Measurements from ENCODE around the gene RAB26.
A peak's percentile ranks its signal among the peaks of the same experiment; 100 is the strongest.
"Not testable (repeated sequence)": the region's sequence is repeated elsewhere in the genome, so short reads cannot be mapped to it uniquely, and the experiment has no call there.

Gene RAB26, protein sequence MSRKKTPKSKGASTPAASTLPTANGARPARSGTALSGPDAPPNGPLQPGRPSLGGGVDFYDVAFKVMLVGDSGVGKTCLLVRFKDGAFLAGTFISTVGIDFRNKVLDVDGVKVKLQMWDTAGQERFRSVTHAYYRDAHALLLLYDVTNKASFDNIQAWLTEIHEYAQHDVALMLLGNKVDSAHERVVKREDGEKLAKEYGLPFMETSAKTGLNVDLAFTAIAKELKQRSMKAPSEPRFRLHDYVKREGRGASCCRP

DNA sequence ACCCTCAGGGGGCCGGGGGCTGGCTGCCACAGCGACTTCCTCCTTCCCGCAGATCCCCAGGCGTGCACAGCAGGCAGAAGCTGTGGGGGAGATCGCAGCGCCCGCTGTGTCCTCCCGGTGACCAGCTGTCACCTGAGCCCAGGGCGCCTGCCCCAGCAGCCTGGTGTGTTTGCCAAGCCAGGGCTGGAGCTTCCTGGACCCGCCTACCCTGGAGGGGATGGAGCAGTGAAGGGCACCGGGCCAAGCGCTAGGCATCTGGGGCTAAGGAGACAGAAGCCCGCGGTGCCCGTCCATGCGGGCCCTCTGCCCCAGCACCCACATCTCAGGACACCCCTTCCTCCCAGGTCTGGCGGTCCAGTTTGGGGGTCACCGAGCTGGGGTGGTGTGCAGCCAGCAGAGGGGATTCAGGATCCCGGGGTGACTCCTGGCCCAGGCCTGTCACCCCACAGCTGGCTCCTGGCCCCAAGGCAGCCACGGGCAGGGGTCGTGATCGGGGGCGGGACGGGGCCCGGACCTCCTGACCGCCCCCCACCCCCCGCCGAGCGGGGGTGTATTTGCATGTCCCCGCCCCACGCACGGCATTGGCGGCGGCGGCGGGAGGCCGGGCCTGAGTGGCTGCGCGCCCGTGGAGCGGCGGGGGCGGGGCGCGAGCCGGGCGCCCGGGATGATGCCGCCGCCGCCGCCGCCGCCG is at the start of gene RAB26:
Gene RAB26, plus strand, starts transcription at position 645 of the 691 bp plus-strand sequence. CDS start 159 bp downstream, outside the sequence.
- Histone ChIP-seq H2AFZ (ENCODE audit: low read length) (peak within 1 kb of the TSS; percentile 93), H4K20me1 (ENCODE audit: insufficient read depth, low read length) (peaks cover 27% of the 10 kb centered on the region), H3K27me3 (replicated peaks; ENCODE audit: insufficient read depth, low read length) (no peaks in the 10 kb centered on the region), H3K79me2 (ENCODE audit: low read length) (peaks cover 6% of the 10 kb centered on the region), H3K4me2 (ENCODE audit: low read depth, low read length) (peak within 1 kb of the TSS; percentile 99), H3K4me3 (ENCODE audit: low read length) (peak within 1 kb of the TSS; percentile 67), H3K36me3 (replicated peaks; ENCODE audit: insufficient read depth, low read length) (no peaks in the 10 kb centered on the region), H3K9me3 (replicated peaks; ENCODE audit: insufficient read depth, low read length) (no peaks in the 10 kb centered on the region), H3K4me1 (ENCODE audit: low read length) (peaks cover 19% of the 10 kb centered on the region), H3F3A (ENCODE audit: insufficient read depth, low read length) (peaks cover 53% of the 10 kb centered on the region), H3K27ac (ENCODE audit: low read length) (no peak within 1 kb of the TSS), H3K9ac (ENCODE audit: low read length) (peak within 1 kb of the TSS; percentile 60; the same call in 1 of the 2 replicates), H3K9me2 (replicated peaks; ENCODE audit: insufficient read depth, low read length) (no peaks in the 10 kb centered on the region)
- DNase-seq: peak; percentile 67
- TF ChIP-seq, protein P1, sequence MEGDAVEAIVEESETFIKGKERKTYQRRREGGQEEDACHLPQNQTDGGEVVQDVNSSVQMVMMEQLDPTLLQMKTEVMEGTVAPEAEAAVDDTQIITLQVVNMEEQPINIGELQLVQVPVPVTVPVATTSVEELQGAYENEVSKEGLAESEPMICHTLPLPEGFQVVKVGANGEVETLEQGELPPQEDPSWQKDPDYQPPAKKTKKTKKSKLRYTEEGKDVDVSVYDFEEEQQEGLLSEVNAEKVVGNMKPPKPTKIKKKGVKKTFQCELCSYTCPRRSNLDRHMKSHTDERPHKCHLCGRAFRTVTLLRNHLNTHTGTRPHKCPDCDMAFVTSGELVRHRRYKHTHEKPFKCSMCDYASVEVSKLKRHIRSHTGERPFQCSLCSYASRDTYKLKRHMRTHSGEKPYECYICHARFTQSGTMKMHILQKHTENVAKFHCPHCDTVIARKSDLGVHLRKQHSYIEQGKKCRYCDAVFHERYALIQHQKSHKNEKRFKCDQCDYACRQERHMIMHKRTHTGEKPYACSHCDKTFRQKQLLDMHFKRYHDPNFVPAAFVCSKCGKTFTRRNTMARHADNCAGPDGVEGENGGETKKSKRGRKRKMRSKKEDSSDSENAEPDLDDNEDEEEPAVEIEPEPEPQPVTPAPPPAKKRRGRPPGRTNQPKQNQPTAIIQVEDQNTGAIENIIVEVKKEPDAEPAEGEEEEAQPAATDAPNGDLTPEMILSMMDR (IDR thresholded peaks at IDR 0.05; ENCODE audit: low read length): no peak
- TF ChIP-seq EZH2phosphoT487 (IDR thresholded peaks at IDR 0.05; ENCODE audit: low read length): no peak
- no peak for TF ChIP-seq EZH2 (optimal IDR thresholded peaks at IDR 0.05; ENCODE audit: low read depth, low read length)

- not testable (repeated sequence) for H3K79me2 ChIP-seq (ENCODE audit: low read length); H3K27me3 ChIP-seq (replicated peaks; ENCODE audit: insufficient read depth, low read length); H3K4me2 ChIP-seq (ENCODE audit: low read depth, low read length); H2AFZ ChIP-seq (ENCODE audit: low read length); H3K4me1 ChIP-seq (ENCODE audit: low read length); H3K9me3 ChIP-seq (replicated peaks; ENCODE audit: insufficient read depth, low read length); H3K36me3 ChIP-seq (replicated peaks; ENCODE audit: insufficient read depth, low read length); H3F3A ChIP-seq (ENCODE audit: insufficient read depth, low read length); H3K9ac ChIP-seq (ENCODE audit: low read length); H3K4me3 ChIP-seq (ENCODE audit: low read length); H3K27ac ChIP-seq (ENCODE audit: low read length); DNase-seq; H4K20me1 ChIP-seq (ENCODE audit: insufficient read depth, low read length); H3K9me2 ChIP-seq (replicated peaks; ENCODE audit: insufficient read depth, low read length)
These were observed 46.8 kb upstream of the RAB26 start for GRCh38 chr16:2101581-2101980.

DNA sequence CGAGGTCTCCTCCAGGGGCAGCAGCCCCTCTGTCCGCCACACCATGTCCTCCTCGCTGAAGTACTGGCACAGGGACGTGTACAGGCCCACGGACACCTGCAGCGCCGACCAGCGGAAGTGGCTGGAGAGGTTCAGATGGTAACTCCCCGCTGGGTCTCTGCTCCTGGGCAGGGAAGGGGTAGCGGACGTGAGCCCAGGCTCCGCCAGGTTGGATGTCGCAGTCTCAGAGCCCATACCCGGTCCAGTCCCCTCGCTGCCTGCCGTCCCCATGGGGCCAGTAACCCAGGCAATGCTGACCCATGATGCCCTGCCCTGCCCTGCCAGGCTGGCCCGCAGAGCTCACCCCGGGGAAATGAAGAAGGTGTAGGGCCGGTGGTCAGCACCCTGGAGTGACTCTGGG is 46.0 kb upstream of the RAB26 start:
- Histone ChIP-seq H3K9me2 (replicated peaks; ENCODE audit: insufficient read depth, low read length) (no peaks in the 10 kb centered on the region), H2AFZ (ENCODE audit: low read length) (no peak overlapping the region), H3K9me3 (replicated peaks; ENCODE audit: insufficient read depth, low read length) (no peaks in the 10 kb centered on the region), H3K4me2 (ENCODE audit: low read depth, low read length) (no peak overlapping the region), H3K27me3 (replicated peaks; ENCODE audit: insufficient read depth, low read length) (no peaks in the 10 kb centered on the region), H3K79me2 (ENCODE audit: low read length) (no peaks in the 10 kb centered on the region), H3K27ac (ENCODE audit: low read length) (no peak overlapping the region), H3K4me1 (ENCODE audit: low read length) (no peaks in the 10 kb centered on the region), H3K9ac (ENCODE audit: low read length) (no peak overlapping the region), H3F3A (ENCODE audit: insufficient read depth, low read length) (no peaks in the 10 kb centered on the region), H4K20me1 (ENCODE audit: insufficient read depth, low read length) (no peaks in the 10 kb centered on the region), H3K36me3 (replicated peaks; ENCODE audit: insufficient read depth, low read length) (no peaks in the 10 kb centered on the region), H3K4me3 (ENCODE audit: low read length) (no peak overlapping the region)
- no peak for TF ChIP-seq EZH2phosphoT487 (IDR thresholded peaks at IDR 0.05; ENCODE audit: low read length)
- TF ChIP-seq, protein P1 (IDR thresholded peaks at IDR 0.05; ENCODE audit: low read length): no peak
- no peak for TF ChIP-seq EZH2 (optimal IDR thresholded peaks at IDR 0.05; ENCODE audit: low read depth, low read length)
- no peak for DNase-seq

DNA sequence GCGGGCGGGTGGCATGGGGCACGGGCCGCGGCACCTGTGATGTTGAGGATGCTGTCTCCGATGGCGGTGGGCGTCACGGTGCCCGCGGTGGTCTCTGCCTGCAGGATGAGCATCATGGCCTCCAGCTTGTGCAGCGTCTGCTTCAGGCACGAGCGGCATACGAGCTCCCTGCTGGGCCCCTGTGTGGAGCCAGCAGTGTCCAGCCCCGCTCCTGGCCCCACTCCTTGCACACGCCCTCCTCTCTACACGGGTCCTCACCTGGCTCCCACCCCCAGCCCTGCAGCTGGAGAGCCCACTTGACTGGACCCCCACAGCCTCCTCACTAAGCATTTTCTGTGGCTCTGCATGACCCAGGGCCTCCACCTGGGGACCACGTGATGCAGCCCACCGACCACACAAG is 44.0 kb upstream of the RAB26 start:
- H4K20me1 ChIP-seq (ENCODE audit: insufficient read depth, low read length); H3K36me3 ChIP-seq (replicated peaks; ENCODE audit: insufficient read depth, low read length); H3K27me3 ChIP-seq (replicated peaks; ENCODE audit: insufficient read depth, low read length); H3K4me2 ChIP-seq (ENCODE audit: low read depth, low read length); H3K4me1 ChIP-seq (ENCODE audit: low read length); H3K9ac ChIP-seq (ENCODE audit: low read length); H3K9me2 ChIP-seq (replicated peaks; ENCODE audit: insufficient read depth, low read length); H3F3A ChIP-seq (ENCODE audit: insufficient read depth, low read length); H2AFZ ChIP-seq (ENCODE audit: low read length); DNase-seq; H3K9me3 ChIP-seq (replicated peaks; ENCODE audit: insufficient read depth, low read length); H3K27ac ChIP-seq (ENCODE audit: low read length); H3K4me3 ChIP-seq (ENCODE audit: low read length); H3K79me2 ChIP-seq (ENCODE audit: low read length): not testable (repeated sequence)

GRCh38 chr16:2105291-2105690 is 43.1 kb upstream of the RAB26 start:
- H3F3A ChIP-seq (ENCODE audit: insufficient read depth, low read length); H3K79me2 ChIP-seq (ENCODE audit: low read length); H3K4me3 ChIP-seq (ENCODE audit: low read length); H3K4me2 ChIP-seq (ENCODE audit: low read depth, low read length); H4K20me1 ChIP-seq (ENCODE audit: insufficient read depth, low read length); H3K27me3 ChIP-seq (replicated peaks; ENCODE audit: insufficient read depth, low read length); H3K27ac ChIP-seq (ENCODE audit: low read length); H3K36me3 ChIP-seq (replicated peaks; ENCODE audit: insufficient read depth, low read length); DNase-seq; H3K9ac ChIP-seq (ENCODE audit: low read length); H3K9me2 ChIP-seq (replicated peaks; ENCODE audit: insufficient read depth, low read length); H3K4me1 ChIP-seq (ENCODE audit: low read length); H3K9me3 ChIP-seq (replicated peaks; ENCODE audit: insufficient read depth, low read length); H2AFZ ChIP-seq (ENCODE audit: low read length): not testable (repeated sequence)

GRCh38 chr16:2105769-2106168 is 42.7 kb upstream of the RAB26 start:
- not testable (repeated sequence) for H3K4me2 ChIP-seq (ENCODE audit: low read depth, low read length); H3K27ac ChIP-seq (ENCODE audit: low read length); H4K20me1 ChIP-seq (ENCODE audit: insufficient read depth, low read length); H3F3A ChIP-seq (ENCODE audit: insufficient read depth, low read length); H3K9me3 ChIP-seq (replicated peaks; ENCODE audit: insufficient read depth, low read length); H3K9ac ChIP-seq (ENCODE audit: low read length); H3K4me1 ChIP-seq (ENCODE audit: low read length); H3K4me3 ChIP-seq (ENCODE audit: low read length); DNase-seq; H3K9me2 ChIP-seq (replicated peaks; ENCODE audit: insufficient read depth, low read length); H3K36me3 ChIP-seq (replicated peaks; ENCODE audit: insufficient read depth, low read length); H3K79me2 ChIP-seq (ENCODE audit: low read length); H3K27me3 ChIP-seq (replicated peaks; ENCODE audit: insufficient read depth, low read length); H2AFZ ChIP-seq (ENCODE audit: low read length)
